Daoy (cell line): ENCODE measurements around the gene CRB1. TPM values are rescaled to one million over a fixed set of nuclear protein-coding genes. Genes with fewer than 3 reads are reported as not detected.
A peak's percentile ranks its signal among the peaks of the same experiment; 100 is the strongest.
"Not testable (repeated sequence)": the region's sequence is repeated elsewhere in the genome, so short reads cannot be mapped to it uniquely, and the experiment has no call there.

Source experiments
- DNase-seq: peaks from one replicate; pipeline ENCODE4 v3.0.0-alpha.2; 2015; ENCODE audit warnings: low read depth
- total RNA-seq: library from RNA; depleted of rRNA; stranded (reverse); fragments of >200 nt; shearing (Covaris generic); gene quantifications from 2 replicates; pipeline ENCODE4 v1.2.3, GENCODE V29; 2014

CRB1 gene
- total RNA-seq, 1 experiment from 2014 or later, result not detected

DNA sequence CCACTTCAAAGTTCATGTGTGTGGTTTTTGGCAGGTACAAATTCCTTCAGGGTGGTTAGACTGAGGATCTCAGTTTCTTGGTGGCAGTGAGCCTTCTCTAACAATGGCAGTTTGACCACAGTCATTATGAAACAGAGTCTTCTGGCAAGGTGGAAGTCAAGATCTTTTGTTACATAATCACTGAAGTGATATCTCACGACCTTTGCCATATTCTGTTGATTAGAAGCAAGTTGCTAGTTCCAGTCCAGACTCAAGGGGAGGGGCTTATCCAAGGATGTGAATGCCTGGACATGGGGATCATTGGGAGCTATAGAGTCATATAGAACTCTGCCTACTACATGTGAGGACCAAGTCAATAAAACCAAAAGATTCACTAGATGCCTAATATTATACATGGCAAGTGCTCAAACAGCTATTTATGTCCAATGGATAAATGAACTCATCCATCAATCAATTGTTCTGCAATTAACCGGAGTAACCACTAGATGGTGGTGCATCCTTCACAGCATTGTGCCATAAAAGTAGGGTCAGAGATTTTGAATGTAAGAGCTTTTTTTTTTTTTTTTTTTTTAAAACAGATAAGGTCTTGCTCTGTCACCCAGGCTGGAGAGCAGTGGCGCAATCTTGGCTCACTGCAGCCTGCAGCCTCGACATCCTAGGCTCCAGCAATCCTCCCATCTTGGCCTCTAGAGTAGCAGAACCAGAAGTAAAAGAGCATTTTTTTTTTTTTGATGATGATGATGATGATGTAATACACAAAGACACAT lies 131.9 kb downstream of the CRB1 start:
- DNase-seq, result peak; percentile 40

DNA sequence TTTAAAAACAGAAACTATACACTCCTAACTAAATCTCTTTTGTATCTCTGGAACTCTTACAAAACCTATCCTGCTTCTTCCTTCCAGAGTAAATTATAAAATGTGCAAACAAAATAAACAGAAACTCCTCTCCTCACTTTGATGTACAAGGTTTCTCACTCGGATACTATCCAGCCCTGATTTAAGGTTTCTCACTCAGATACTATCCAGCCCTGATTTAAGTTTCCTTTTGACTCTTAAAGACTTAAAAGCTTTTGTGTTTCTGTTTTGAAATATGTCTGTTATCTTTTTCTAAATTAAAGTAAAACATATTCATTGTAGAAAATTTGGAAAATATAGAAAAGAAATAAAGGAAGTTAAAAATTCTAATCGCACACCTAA lies 132.5 kb downstream of the CRB1 start:
- DNase-seq, result no peak

DNA sequence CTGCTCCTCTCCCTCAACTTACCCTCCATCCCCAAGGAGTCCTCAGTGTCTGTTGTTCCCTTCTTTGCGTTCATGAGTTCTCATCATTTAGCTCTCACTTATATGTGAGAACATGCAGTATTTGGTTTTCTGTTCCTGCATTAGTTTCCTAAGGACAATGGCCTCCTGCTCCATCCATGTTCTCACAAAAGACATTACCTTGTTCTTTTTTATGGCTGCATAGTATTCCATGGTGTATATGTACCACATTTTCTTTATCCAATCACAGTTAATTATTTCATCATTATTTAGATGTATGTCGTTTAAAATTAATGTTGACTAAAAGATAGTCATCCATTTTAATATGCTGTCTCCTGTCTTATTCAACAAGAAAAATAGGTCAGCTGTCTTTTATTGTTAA lies 134.1 kb downstream of the CRB1 start:
- DNase-seq, result no peak

DNA sequence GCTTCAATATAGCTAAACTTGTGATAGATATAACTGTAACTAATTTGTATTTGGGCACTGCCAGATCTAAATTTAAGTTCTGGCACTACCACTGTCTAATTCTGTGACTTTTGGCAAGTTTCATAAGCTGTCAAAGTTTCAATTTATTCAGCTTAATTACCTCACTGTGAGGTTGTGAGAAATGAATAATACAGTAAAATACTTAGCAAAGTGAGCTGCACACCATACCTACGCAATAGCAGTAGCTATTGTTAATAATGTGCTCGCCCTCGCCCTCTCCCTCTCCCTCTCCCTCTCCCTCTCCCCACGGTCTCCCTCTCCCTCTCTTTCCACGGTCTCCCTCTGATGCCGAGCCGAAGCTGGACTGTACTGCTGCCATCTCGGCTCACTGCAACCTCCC lies 136.7 kb downstream of the CRB1 start:
- not testable (repeated sequence) for DNase-seq

DNA sequence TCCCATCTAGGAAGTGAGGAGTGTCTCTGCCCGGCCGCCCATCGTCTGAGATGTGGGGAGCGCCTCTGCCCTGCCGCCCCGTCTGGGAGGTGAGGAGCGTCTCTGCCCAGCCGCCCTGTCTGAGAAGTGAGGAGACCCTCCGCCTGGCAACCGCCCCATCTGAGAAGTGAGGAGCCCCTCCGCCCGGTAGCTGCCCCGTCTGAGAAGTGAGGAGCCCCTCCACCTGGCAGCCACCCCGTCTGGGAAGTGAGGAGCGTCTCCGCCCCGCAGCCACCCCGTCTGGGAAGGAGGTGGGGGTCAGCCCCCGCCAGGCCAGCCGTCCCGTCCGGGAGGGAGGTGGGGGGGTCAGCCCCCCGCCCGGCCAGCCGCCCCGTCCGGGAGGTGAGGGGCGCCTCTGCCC lies 137.6 kb downstream of the CRB1 start:
- not testable (repeated sequence) for DNase-seq

DNA sequence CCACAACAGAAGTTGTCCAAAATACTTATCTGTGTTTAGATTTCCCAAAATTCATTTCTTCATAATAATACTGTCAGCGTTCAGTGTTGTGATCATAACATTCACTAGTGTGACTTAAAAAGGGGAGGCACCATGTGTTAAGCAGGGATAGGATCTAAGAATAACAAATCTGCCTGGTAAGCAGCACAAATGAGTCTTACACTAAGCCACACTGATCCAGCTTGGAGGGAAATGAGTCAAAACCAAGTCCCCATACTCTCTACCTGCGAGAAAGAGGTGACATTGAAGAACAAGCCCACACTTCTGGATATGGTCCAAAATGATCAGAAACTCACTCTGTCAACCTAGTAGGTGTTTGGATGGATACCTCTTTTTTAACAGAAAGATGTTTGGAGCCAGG lies 145.5 kb downstream of the CRB1 start:
- DNase-seq, result no peak

DNA sequence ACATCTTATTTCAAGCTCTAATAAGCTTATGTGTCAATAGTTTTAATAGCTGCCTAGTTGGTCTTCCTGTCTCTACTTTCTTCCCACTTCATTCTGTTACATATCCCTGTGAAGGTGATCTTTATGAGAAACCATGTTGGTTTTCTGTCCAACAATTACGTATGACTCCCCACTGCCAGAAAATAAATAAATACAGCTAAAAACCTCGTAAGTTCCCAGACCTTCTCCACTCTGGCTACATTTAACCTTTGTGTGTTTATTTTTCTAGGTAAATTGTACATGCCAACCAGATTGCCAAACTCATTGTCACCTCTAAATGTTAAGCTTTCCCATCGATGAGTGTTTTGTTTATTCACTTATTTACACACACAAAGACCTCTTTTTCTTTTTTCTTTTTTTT lies 147.2 kb downstream of the CRB1 start:
- DNase-seq, result no peak

DNA sequence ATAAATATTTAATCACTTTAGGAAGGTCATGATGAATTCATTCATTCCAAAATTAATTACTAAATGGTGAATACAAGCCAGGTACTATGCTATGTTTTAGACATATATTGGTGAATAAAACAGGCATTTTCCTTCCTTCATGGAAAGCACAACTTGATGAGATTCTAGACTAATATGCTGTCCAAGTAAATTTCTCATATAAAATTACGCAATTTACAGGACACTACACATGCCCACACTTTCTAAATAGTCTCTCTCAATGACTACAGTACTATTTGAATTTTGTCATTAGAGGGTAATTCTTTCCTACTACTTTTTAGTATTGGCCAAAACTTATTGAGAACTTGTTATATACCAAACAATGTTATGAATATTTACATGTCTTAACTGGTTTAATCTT lies 150.6 kb downstream of the CRB1 start:
- DNase-seq, result no peak

DNA sequence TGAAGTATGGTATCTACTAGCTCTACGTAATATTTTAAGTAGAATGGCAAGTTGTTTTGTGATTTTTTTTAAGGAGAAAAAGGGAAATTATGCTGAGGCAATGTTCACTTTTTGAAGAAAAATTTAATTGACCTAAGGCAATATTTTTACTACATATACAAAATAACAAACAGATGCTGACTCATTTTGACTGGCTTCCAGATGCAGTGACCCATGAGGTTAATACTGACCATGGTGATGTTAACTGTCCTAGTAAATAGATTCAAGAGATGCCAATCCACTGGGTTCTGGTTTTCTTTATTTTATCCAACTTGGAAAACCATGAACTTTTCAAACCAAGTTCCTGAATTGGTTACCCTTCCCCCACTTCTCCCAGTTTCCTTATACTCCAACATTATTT lies 154.9 kb downstream of the CRB1 start:
- no peak for DNase-seq

DNA sequence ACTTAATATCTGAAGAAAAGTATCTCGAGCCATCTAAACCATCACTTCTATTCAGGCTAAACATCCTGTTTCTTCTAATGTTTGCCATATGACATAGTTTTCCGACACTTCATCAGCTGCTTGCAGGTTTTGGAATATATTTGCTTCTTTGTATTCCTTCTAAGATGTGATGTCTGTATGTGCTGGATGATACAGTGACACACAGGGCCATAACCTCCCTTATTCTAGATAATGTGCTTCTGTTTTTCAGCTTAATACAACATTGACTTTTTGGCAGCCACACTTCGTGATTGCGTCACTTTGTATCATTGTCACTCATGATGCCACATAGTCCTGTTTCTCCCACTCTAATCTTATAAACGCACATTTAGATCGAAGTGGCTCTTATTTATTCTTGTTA lies 156.3 kb downstream of the CRB1 start:
- DNase-seq, result no peak

DNA sequence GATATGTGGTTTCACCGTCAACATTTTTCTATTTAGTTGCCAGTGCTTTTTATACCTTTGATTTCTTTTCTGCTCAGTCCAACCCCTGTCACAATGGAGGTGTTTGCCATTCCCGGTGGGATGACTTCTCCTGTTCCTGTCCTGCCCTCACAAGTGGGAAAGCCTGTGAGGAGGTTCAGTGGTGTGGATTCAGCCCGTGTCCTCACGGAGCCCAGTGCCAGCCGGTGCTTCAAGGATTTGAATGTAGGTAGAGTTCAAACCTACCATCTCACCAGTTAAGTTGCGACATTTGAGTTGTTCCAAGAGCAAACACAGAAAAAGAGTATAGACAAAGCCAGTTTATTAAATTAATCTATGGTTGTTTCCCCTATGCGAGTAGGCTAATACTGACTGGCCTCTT lies 161.3 kb downstream of the CRB1 start:
- no peak for DNase-seq

DNA sequence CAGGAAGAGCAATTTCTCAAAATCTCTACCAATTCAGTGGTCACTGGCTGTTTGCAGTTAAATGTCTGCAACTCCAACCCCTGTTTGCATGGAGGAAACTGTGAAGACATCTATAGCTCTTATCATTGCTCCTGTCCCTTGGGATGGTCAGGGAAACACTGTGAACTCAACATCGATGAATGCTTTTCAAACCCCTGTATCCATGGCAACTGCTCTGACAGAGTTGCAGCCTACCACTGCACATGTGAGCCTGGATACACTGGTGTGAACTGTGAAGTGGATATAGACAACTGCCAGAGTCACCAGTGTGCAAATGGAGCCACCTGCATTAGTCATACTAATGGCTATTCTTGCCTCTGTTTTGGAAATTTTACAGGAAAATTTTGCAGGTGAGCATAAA lies 167.2 kb downstream of the CRB1 start:
- no peak for DNase-seq

DNA sequence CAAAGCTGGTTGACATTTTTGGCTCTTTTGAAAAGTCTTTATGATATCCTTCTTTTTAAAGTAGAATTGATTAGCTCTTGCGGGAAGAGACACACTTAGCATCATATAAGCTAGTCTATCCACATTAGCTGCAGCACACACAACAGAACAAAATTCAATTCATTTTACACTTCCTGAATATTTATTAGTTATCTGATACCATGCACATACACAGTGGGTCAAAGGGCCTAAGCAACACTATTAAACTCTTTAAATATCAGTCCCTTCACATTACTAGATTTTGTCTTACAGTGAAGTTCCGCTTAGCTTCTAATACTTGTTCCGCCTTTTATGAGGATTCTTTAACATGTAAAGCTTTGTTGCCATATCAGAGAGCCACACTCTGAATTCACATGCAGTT lies 169.5 kb downstream of the CRB1 start:
- DNase-seq, result no peak

DNA sequence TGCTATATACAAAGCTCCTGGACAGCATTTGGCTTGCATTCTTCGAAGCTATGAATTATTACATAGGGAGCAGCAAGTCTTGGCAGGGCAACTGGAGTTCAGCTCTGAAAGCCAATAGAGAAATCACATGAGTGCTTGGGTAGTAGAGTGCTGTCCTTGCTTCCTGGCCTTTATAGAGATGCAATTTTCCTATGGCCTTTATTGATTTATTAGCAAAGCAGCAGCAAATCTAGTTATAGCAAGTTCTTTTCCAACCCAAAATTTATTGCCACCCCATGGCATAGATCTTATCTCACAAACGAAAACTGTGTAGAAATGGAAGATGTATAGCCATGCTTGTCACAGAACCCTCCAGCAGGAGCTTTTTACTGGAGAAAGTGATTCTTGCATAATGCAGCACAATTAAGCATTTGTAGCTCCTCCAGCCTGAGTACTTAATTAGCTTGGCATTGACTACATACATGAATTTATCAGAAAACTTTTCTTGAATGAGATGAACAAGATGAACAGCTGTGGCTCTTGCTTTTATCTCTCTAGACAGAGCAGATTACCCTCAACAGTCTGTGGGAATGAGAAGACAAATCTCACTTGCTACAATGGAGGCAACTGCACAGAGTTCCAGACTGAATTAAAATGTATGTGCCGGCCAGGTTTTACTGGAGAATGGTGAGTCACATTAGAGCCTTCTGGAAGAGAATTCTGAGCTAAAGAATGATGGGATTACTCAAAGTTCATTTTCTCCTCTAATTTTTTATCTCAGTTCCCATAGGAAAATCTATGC lies 170.1 kb downstream of the CRB1 start:
- DNase-seq, result no peak

DNA sequence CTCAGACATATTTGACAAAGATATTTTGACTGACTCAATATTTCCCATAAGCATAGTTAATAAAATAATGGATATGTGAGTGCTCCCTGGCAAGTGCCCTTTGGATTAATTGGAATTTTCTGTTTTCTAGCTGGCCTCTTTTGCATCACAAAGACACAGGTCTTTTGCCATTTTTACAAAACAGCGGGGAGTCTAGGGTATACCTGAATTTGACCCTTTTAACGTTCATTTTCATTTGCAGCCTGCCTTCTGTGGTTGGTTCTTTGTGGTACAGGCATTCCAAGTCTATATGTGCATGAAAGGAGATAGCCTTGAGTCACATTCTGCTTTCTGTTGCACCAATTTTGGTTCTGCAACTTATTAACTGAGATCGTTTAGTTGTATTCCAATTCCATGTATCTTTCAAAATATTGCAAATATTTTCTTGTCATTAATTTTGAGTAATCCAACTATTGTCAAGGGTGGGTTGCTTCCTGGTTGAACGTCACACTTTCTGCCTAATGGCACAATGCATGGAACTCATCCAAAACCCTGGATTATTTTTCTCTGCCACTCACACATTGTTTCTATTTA lies 171.7 kb downstream of the CRB1 start:
- no peak for DNase-seq

DNA sequence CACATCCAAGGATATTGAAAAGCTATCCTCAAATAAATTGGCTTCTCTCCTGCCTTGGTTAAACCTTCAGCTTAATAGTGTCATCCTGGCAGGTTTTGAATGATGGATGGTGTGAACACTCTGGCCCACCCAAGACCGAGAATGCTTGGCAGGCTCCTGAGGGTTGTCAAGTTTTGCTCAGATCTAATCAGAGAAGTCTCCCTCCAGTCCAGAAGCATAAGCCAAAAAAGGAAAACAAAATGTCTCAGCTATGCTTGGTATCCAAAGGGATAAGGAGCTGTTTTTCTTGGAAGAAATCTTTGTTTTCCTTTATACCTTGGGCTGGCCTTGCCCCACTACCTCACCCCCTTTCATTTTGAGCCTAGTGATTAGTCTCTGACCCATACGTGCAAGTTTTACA lies 172.7 kb downstream of the CRB1 start:
- DNase-seq, result peak; percentile 8

DNA sequence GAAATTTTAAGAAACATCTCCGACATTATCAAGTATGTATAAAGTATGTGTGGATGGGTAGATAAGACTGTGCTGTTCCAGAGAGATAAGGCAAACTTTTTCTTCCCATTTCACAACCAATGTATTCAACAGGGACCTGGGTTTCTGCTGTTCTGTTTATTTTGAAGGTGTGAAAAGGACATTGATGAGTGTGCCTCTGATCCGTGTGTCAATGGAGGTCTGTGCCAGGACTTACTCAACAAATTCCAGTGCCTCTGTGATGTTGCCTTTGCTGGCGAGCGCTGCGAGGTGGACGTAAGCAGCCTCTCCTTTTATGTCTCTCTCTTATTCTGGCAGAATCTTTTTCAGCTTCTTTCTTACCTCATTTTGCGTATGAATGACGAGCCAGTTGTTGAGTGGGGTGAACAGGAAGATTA lies 174.0 kb downstream of the CRB1 start:
- DNase-seq, result no peak

DNA sequence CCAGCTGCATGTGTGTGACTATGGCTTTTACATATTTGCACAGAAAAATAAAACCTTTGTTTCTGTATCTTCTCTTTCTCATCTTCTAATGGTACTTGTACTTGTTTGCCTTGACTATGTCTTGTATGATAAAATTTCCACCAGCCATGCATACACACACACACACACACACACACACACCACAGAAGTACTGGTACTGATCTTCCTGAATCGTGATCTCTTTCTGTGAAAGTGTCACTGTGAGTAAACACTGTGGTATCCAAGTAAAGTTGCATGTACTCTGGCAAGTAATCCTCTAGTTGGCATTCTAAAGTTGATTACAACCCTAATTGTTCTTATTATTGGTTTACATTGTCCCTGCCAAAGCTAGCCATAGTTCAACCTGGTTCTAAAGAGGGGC lies 176.7 kb downstream of the CRB1 start:
- DNase-seq, result no peak

DNA sequence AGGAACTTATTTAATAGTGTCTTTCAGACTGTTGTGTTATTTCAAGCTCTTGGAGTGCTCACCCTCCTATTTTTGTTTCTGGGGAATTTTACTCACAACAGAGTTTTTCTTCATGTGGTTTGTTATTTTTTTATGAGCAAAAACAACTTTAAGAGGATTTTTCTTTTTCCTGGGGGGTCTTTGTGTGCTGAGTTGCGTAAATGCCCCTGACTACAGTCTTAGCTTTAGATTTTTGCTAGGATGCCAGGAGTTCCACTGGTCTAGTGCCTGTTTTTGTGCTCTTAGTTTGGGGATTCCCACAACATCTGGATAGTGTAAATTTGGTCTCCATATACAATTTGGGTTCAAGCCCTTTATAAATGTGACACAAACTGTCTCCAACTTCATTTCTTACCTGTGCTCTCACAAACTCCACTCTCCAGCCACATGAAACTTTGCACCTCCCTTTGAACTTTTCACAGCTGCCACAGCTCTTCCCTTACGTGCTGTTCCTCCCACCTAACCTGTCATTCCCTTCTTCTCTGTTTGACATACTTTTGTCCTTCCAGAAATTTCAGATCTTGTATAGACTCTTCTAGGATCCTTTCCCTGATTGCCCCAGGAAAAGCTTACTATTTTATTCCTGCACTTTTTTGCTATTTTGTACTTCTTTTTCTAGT lies 180.2 kb downstream of the CRB1 start:
- DNase-seq, result no peak

DNA sequence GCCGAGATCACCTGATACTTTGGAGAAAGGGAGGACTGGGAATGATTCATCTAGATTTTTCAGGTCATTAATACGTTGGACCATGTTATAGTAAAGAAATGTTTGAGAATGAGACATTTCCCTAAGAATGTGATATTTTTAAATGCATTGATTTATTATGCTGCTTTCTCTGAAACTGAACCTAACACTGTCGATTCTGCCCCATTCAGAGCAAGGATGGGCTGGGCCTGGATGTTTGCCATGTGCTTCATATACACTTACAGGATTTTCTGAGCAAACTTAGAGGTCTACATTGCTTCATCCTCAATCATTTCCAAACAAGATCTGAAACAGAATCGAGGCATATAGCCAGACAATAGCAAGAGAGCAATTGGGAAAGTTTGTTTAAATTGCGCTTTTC lies 183.3 kb downstream of the CRB1 start:
- DNase-seq, result no peak

DNA sequence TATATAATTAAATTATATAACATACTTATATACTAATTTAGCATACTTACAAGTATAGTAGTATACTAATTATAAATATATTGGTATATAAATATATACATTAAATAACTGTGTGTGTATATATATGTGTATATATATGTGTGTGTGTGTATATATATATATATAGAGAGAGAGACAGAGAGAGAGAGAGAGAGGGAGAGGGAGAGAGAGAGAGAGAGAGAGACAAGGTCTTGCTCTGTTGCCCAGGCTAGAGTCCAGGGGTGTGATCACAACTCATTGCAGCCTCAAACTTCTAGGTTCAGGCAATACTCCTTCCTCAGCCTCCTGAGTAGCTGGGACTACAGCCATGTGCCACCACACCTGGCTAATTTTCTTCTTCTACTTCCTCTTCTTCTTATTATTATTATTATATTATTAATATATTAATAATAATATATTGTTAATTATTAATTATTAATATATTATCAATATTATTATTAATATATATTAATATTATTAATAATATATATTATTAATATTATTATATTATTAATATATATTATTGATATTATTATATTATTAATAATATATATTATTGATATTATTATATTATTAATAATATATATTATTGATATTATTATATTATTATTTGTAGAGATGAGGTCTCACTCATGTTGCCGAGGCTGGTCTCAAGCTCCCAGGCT lies 185.5 kb downstream of the CRB1 start:
- no peak for DNase-seq

DNA sequence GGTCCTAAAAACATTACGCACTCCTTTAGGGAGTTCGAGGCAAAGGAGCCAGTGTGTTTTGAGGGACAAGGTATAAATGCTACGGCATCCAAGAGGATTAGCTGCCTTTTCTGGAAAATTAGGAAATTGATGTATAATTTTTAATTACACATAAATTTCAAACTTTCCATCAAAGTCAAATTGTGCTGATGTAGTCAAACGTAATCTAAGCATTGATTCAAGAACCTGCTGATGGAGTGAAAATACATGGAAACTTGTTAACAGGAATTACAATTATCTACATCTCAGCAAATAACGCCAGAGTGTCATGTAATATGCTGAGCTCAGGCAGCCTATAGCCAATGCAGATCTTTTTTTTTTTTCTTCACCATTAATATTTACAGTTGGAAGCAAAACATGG lies 194.5 kb downstream of the CRB1 start:
- no peak for DNase-seq
